Femur (tissue), 1 donor: ENCODE results near the gene HDHD2.

Experiments used
- DNase-seq: peaks from one replicate; pipeline ENCODE4 v3.0.0-alpha.2; 2017

The HDHD2 gene

DNA sequence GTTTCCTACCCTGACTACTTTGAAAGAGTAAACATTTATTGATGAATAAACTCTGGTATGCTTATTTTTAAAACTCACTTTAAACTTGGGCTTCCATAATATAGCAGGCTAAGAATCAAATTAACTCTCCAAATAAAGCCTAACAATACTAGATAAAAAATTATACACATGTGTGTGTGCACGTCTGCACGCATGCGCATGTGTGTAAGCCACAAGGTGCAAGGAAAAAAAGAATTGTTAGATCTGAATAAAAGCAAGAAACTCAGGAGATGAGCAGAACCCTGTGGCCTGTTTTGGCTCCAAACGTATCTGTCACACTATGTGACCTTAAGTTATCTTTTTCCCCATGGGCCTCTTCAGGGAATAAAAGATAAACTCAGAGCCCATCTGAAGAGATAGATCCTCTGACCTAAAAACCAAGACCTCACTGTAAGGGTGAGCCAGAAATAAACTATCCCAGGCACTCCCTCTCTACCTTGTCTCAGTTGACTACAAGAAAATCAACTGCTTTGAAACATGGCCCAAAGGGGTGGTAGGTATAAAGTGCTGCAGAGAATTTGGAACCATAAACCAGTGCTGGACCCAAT is 6.3 kb downstream of the HDHD2 start:
- no peak for DNase-seq

DNA sequence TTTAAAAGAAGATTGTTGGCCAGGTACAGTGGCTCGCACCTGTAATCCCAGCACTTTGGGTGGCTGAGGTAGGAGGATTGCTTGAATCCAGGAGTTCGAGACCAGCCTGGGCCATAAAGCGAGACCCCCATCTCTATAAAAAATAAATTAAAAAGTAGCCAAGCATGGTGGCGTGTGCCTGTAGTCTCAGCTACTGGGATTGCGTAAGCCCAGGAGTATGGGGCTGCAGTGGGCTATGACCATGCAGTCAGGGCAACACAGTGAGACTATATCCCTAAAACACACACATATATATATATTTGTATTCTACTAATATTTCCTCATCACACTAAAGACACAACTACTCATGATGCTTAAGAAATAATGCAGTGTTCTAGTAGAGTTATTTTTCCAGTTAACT is 7.1 kb downstream of the HDHD2 start:
- DNase-seq, result no peak

DNA sequence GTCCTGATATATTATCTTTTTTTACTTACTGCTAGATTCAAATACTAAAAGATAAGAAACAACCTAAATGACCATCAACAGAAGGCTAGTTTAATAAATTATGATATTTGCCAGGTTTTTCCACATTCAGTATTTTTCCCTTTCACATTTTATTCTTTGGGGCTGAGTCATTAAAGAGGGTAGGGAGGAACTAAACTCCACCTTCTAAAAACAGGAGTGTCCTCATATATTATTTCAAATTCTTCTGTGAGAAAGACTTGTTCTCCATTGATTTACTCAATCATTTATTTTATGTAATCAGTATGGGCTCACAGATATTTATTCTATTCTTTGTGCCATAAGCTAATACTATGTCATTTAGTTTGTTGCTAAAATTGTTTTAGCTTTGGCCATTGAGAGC is 9.0 kb downstream of the HDHD2 start:
- DNase-seq, result no peak

DNA sequence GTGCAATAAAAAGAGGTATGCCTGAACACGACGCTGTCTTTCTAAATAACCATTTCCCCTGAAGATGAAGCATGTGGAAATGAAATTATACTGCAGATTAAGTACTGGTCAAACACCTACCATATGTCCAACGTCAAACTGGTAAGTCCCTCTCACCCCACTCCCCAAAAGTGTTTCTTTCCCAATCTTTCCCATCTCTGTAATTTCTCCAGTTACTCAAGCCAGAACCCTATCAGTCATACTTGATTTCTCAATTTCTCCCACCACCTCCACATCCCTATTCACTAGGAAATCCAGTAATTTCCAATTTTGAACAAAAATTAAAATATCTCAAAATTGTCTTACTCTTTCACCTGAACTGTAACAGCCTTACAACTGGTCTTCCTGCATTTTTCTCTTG is 29.2 kb downstream of the HDHD2 start:
- no peak for DNase-seq

DNA sequence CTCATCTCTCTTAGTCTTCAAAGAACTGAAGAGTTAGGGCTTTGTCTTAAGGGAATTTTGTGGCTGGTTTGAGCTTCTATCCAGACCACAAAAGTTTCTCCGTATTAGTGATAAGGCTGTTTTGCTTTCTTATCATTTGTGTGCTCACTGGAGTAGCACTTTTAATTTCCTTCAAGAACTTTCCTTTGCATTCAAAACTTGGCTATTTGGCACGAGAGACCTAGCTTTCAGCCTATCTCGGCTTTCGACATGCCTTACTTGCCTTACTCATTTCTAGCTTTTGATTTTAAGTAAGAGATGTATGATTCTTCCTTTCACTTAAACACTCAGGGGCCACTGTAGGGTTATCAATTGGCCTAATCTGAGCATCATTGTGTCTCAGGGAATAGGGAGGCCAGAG is 29.9 kb downstream of the HDHD2 start:
- no peak for DNase-seq

DNA sequence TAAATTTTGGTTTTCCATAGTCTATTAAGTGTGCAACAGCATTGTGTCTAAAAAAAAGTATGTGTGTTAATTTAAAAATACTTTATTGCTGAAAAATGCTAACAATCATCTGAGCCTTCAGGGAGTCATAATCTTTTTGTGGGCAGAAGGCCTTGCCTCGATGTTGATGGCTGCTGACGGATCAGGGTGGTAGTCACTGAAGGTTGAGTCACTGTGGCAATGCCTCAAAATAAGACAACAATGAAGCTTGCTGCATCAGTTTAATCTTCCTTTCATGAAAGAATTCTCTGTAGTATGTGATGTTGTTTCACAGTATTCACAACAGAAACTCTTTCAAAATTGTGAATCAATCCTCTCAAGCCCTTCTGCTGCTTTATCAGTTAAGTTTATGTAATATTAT is 31.3 kb downstream of the HDHD2 start:
- no peak for DNase-seq

DNA sequence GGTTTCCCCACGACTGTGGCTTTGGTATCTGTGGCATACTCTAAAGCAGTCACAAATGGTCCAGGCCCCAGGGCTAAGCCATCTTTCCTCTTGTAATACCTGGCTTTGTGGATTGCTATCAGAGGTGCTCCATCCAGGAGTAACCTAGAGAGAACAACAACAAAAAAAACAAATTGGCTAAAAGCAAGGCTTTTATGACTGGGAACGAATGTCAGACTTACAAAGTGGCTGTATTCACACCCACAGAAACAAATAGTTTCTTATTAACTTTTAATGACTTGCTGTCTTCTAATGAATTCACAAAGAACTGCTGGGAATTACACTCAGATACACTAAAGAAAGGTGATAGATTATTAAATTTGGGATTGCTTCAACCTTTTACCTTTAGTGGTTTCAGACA is 35.1 kb downstream of the HDHD2 start:
- DNase-seq, result no peak

DNA sequence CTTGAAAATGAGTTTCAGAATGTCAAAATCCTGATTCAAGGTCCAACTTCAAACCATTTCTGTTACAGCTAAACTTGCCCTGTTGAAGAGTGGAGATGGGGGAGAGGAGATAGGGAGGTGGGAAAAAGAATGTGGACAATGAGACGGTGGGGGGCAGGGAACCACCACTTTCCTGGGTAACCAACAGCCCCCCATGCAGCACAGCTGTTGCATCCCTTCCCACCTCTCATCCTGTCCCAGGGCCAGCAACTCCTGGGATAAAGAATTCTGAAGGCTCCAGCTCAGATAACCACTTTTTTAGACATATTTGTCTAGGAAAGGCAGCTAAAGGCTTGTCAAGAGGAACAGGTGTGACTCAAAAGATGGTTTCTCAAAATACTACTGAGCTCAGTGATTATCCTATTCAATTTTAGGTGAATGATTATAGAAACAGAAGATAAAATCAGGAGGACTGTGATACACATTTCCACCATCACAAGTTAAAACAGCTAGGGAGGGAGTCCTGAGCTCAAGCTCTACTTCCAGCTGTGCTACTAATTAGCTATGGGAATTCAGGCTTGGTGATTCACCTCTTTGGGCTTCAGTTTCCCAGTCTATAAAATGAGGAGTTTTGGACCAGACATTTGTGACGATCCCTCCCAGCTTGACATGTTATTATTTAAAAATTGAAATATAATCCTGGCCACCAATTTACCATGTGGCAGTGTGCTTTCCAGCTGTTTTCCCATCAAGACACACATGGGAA is 36.3 kb downstream of the HDHD2 start:
- DNase-seq, result no peak

DNA sequence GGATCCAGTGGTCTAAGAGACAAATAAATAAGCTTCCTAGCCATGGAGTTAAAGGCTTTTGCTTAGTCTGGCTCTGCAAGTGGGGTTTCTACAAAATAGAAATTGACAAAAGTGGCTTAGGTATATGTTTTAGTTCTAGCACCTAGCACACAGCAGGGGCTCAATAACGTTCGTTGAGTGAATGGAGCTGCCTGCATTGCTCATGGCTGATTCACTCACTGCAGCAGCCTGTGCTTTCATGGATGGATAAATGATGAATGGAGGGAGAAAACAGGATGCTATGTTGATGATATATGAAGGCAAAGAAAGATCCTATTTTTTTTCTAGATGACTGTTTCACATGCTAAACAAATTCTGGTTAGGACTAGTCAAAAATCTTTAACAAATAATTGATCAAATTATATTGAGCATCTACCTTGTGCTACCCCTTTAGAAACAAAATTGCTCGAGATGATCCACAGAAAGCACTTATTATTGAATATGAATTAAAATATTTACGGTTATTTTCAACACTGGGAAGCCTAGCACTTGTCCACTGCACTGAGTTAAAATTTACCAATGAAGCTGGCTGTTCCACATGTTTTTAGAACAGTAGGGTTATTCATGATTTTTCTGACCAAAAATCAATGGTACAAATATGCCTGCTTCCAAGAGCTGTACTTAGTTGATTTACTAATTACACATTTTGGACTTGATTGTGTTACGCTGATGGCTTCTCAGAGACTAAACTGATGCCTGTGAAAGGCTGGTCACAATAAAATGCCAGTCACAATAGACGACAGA is 39.6 kb downstream of the HDHD2 start:
- no peak for DNase-seq

DNA sequence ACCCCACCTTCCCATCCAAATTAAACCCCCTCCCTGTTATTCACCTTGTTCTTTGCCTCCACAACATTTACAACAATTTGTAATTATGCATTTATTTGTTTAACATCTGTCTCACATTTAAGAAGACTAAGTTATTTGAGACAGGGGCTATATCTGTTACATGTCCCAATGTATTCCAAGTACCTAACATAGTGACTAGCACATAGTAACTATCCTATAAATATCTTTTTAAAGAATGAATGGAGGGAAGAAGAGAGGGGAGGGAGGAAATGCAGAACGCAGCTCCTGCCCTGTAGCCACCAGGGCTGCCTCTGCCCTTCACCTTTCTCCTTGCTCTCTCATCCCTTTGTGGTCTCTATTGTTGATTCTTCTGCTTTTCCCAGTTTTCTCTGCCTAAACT is 40.6 kb downstream of the HDHD2 start:
- DNase-seq, result no peak

DNA sequence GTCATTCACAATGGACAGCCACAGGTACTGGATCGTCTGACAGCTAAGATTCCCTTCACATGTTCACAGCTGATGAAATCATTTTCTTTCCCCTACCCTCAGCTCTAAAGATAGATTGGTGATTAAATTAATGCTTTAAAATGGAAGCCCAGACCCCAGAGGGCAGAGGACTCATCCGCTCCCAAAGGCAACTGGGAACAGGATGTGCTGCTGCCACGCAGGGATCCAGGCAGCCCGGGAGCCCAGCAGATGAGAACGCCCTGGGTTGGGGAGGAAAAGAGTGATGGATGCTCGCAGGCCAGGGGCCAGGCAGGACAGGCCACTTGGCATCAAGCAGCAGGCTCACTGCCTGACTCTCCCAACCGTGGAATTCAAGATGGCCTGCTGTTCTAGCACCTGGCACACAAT is 41.3 kb downstream of the HDHD2 start:
- no peak for DNase-seq

DNA sequence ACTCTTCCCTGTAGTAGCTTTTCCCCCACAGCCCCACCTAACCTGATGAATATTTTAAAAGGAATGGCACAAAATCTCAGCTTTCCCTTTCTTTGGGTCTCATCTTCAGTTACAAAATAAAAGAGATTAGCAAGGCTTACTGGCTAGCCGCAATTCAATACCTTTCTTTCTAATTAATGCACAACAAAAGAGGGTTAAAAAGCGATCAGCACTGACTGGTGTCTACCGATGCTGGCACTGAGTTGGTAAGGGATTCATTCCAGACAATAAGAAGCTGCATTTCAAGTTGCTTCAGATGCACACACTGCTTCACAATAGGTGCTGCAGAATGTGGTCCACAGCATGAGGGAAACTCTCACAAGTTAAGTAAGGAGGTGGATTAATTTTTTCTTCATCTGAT is 41.9 kb downstream of the HDHD2 start:
- DNase-seq, result no peak

DNA sequence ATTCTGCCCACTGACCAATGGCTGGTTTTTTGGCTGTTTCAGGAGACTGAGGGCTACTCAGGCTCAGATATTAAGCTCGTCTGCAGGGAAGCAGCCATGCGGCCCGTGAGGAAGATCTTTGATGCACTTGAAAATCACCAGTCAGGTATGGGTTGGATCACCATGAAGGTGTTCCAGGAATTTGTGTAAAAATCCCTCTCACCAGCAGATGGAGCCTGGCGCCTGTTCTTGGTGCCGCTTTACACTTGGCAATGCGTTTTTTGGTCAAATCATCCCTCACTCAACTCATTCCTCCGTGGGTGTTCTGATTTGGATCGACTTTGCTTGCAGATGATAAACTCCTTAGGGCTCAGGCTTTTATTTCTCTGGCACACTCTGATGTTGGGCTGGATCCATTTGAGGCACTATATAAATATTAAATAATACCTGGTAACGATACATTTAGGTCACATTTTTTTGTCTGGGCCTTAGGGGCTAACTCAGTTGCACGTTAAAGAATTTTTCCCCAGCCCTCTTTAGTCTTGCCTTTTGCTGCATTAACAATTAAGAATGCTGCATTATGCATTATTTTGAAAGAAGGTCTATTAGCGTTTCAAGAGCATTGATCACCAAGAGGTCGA is 50.0 kb downstream of the HDHD2 start:
- DNase-seq, result peak; percentile 59

DNA sequence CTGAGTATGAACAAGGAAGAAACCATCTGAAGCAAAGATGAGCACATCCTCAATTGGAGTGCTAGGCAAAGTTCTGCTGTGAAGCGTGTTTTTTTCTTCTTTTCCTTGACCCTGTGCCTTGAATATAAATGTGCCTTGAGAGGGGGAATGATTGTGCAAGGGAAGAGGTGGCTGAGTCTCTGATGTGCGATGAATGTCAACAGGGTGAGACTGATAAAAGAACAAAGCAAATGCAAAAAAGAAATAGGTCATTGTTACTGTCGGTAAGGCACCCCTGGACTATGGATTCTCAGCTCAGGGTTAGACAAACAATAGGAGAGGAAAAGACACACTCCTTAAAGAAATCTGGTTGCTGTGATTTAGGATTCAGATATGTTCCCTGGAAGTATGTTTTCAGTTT is 54.5 kb downstream of the HDHD2 start:
- DNase-seq, result no peak

DNA sequence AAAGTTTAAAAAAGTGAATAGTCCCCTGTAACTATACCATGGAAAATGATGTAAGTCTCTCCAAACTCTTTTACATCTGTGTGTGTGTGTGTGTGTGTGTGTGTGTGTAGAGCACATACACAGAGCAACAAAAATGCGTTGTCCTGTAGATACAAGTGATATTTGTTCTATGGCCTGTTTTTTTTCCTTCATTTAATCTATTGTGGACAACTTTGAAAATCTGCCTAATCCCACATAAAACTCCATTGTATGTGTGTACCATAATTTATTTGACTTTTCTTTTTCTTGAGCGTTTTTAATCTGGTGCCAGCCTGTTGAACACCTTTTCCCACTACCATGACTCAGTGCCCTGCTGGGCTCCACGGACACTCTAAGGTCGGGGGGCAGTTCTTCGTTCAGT is 62.6 kb downstream of the HDHD2 start:
- no peak for DNase-seq

DNA sequence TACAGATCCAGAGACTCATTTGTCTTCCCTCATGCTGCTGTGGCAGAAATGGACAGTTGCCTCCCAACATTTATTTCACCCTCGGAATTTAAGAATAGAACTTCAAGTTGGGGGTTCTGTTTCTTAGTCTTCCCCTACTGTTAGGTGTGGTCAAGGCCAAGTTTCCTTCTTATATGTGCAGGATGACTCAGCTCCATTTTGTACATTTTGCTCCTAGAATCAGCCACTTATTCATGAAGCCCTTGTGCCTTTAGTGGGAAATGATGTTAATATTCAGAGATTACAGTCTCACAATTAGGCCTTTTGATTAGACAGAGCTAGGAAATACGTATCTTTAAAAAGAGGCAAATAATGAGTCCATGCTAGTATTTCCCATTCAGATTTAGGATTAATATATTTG is 68.7 kb downstream of the HDHD2 start:
- no peak for DNase-seq

DNA sequence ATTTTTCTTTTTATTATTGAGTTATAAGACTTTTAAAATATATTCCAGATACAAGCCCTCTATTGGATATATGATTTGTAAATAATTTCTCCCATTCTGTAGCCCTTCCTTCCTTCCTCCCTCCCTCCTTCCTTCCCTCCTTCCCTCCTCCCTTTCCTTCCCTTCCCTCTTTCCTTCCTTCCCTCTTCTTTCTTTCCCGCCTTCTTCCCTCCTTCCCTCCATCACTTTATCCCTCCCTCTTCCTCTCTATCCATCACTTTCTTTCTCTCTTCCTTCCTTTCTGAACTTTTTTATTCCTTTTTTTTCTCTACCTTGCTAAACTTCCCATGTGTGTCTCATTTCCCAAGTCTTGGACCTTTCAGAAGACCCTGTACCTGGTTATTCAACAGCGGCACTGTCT is 69.4 kb downstream of the HDHD2 start:
- no peak for DNase-seq

DNA sequence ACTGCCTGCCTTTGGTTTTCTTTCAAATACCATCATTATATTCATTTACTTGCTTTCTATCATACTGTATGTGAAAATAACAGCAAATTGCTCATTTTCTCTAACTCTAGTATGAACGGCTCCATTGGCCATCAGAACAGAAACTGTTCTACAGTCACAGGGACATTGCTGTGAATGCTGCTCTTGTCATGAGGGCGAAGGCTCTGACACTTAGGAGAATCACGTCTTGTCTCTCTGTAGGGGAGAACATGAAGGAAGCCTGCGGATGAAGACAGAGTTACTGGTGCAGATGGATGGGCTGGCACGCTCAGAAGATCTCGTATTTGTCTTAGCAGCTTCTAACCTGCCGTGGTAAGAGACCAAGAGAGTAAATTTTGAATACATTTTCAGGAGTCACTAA is 73.2 kb downstream of the HDHD2 start:
- DNase-seq, result no peak

DNA sequence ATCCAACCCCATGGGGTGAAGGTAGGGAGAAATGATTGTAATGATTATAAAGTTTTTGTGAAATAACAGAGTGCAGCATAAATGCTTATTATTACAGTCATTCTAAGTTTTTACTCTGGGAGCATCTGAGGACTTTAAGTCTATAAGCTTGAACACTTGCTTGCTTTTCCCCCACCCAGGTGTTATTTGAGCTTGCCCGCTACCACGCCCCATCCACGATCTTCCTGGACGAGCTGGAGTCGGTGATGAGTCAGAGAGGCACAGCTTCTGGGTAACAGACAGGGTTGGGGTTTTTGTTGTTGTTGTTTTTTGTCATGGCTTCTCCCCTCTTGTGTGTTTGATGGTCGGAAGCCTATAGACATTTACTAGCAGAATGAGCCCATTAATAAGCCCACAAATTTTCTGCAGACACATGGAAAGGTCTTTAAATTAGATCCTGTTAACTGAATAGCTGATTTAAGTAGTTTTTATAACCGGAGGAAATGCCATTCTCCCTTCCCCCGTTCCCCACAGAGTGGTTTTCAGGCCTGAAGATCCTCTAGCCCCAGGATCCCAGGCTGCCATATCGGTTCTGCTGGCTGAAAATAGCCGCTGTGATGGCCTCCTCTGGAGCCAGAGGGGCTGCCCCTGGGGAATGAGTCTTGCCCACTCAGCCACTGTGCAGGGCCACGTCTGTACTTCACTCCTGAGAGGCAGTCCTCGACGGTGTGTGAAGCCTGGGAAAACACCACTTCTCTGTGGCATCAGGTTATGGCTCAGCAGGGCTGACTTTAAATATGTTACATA is 75.0 kb downstream of the HDHD2 start:
- no peak for DNase-seq

DNA sequence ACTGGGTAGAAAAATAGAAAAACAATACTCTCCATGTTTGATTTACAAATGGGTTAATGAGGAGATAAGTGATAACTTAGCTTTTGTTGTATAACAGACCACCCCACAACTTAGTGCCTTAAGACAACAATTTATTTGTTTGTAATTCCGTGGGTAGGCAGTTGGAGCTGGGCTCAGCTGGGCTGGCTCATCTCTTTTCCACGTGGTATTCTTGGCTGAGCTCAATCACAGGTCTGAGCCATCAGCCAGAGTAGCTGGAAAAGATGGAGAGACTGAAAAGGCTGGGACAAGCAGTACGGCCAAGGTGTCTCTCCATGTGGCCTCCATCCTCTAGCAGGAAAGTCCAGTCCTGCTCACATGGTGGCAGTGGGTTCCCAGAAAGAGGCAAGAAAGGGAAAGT is 82.7 kb downstream of the HDHD2 start:
- DNase-seq, result no peak

DNA sequence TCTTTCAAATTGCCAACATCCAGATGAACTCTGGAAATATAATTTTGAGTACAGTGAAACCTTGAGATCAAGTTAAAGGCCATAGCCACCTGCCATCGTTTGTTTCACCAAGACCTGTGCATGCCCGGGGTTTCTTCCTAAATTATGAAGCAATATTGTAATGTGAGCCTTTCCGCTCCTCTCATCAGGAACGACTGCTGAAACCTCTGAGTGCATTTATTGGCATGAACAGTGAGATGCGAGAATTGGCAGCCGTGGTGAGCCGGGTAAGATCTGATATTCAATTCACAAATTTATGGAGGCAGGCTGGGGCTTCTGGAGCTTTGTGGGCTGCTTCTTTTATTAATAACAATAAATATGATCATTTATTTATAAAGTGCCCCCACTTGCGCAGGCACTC is 87.2 kb downstream of the HDHD2 start:
- DNase-seq, result no peak

DNA sequence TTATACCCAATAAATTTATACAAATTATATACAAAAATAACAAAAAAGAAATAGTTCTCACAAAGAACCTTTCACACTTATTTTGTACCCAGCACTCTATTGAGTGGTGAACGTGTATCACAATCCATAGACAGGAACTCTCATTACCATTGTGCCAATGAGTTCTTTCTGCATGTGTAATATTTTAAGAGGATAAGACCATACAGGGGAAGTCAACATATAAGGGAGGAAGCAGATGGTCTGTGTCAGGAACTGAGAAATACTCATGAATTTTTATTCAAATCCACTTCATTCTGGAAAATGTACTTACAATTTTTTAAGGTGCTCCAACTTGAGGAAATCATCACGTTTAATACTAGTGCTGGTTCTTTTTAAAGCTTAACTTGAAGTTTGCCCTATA is 87.8 kb downstream of the HDHD2 start:
- DNase-seq, result no peak
